Upper lobe of right lung (tissue), 1 donor: ENCODE measurements around the gene CAMTA1. TPM values are rescaled to one million over a fixed set of nuclear protein-coding genes. Genes with fewer than 3 reads are reported as not detected.

Experiments
- ATAC-seq: fragments of 200-7000 bp; cut with Tn5 transposase; one replicate; pipeline ENCODE4 v1.9.1; 2020; ENCODE audit warnings: mild to moderate bottlenecking, moderate library complexity
- DNase-seq: peaks from one replicate; pipeline ENCODE4 v3.0.0-alpha.2; 2020
- H3K27ac ChIP-seq: fragments of 200-600 bp; one replicate; pipeline ENCODE4 v1.8.0; 2022
- H3K27me3 ChIP-seq: fragments of 200-600 bp; one replicate; pipeline ENCODE4 v1.8.0; 2022; ENCODE audit warnings: mild to moderate bottlenecking
- H3K36me3 ChIP-seq: fragments of 200-600 bp; one replicate; pipeline ENCODE4 v1.8.0; 2022
- H3K4me1 ChIP-seq: fragments of 200-600 bp; one replicate; pipeline ENCODE4 v1.8.0; 2022
- H3K4me3 ChIP-seq: fragments of 200-600 bp; one replicate; pipeline ENCODE4 v1.8.0; 2022; ENCODE audit warnings: mild to moderate bottlenecking
- H3K9me3 ChIP-seq: fragments of 200-600 bp; one replicate; pipeline ENCODE4 v1.8.0; 2022
- intact Hi-C: fragments of 100-400 bp; cut with DNase I; formaldehyde crosslinking; loops from one replicate; pipeline ENCODE4 v1.11.0; 2022
- total RNA-seq: library from RNA; stranded (reverse); fragmentation: NEBNext Ultra II Directional; extraction: Animal tissue kit (Norgen Biotek cat#: 25700); gene quantifications from one replicate; pipeline ENCODE4 v1.2.1, GENCODE V29; 2021
- TF ChIP-seq, protein P1 (sequence below): fragments of 200-600 bp; IDR thresholded peaks from one replicate; pipeline ENCODE4 v1.8.0; 2022; ENCODE audit warnings: antibody characterized with exemption
- donor health status: DM: no; HTN: yes; CAD: no; lungs with severe emphysema.

CAMTA1 gene
- total RNA-seq, 1 donor from 2014 or later, result 63.4 TPM

- no peaks in the 10 kb centered on the region for H3K4me1 ChIP-seq
- TF ChIP-seq, protein P1, sequence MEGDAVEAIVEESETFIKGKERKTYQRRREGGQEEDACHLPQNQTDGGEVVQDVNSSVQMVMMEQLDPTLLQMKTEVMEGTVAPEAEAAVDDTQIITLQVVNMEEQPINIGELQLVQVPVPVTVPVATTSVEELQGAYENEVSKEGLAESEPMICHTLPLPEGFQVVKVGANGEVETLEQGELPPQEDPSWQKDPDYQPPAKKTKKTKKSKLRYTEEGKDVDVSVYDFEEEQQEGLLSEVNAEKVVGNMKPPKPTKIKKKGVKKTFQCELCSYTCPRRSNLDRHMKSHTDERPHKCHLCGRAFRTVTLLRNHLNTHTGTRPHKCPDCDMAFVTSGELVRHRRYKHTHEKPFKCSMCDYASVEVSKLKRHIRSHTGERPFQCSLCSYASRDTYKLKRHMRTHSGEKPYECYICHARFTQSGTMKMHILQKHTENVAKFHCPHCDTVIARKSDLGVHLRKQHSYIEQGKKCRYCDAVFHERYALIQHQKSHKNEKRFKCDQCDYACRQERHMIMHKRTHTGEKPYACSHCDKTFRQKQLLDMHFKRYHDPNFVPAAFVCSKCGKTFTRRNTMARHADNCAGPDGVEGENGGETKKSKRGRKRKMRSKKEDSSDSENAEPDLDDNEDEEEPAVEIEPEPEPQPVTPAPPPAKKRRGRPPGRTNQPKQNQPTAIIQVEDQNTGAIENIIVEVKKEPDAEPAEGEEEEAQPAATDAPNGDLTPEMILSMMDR, result no peak
- no peak overlapping the region for H3K27ac ChIP-seq
- DNase-seq (no peak), ATAC-seq (no peak)
- no peaks in the 10 kb centered on the region for H3K36me3 ChIP-seq
- intact Hi-C loops, result no loop called here
- H3K4me3 ChIP-seq, result no peak overlapping the region
- peaks cover 4% of the 10 kb centered on the region for H3K27me3 ChIP-seq
- no peaks in the 10 kb centered on the region for H3K9me3 ChIP-seq
These were observed 215.5 kb downstream of the CAMTA1 start for GRCh38 chr1:7000720-7001119.

DNA sequence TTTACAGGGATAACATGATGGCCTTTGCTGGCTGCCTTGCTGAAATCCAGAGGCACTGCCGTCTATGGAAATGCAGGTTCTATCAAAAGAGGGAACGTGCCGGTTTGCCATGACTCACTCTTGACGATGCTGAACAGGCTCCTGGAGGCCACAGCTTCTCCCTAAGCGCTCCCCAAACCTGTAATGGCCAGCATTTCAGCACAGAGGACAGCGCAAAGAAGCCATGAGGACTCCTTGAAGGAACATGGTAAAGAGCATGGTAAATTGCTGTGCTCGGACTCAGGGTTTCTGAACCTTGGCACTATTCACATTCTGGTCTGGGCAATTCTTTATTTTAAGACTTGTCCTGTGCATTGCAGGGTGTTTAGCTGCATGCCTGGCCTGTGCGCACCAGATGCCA lies 217.5 kb downstream of the CAMTA1 start:
- DNase-seq (no peak), ATAC-seq (no peak)
- Histone ChIP-seq H3K4me1 (no peaks in the 10 kb centered on the region), H3K4me3 (no peak overlapping the region), H3K9me3 (no peaks in the 10 kb centered on the region), H3K27ac (no peak overlapping the region), H3K36me3 (no peaks in the 10 kb centered on the region), H3K27me3 (peaks cover 4% of the 10 kb centered on the region)
- intact Hi-C loops, result no loop called here
- TF ChIP-seq, protein P1, result no peak

- no peaks in the 10 kb centered on the region for H3K36me3 ChIP-seq
- H3K4me1 ChIP-seq, result no peaks in the 10 kb centered on the region
- no peak for ATAC-seq
- peaks cover 4% of the 10 kb centered on the region for H3K27me3 ChIP-seq
- H3K9me3 ChIP-seq, result no peaks in the 10 kb centered on the region
- H3K27ac ChIP-seq, result no peak overlapping the region
- TF ChIP-seq, protein P1, result no peak
- intact Hi-C loops, result no loop called here
- no peak overlapping the region for H3K4me3 ChIP-seq
- no peak for DNase-seq
These were observed 218.4 kb downstream of the CAMTA1 start for GRCh38 chr1:7003676-7004075.

- TF ChIP-seq, protein P1, result no peak
- no peak overlapping the region for H3K27ac ChIP-seq
- no peaks in the 10 kb centered on the region for H3K9me3 ChIP-seq
- no peaks in the 10 kb centered on the region for H3K4me1 ChIP-seq
- no peak overlapping the region for H3K4me3 ChIP-seq
- no peak for DNase-seq
- H3K36me3 ChIP-seq, result no peaks in the 10 kb centered on the region
- no peak for ATAC-seq
- intact Hi-C loops, result no loop called here
- H3K27me3 ChIP-seq, result peaks cover 4% of the 10 kb centered on the region
These were observed 218.9 kb downstream of the CAMTA1 start for GRCh38 chr1:7004181-7004580.

- TF ChIP-seq, protein P1, result no peak
- H3K9me3 ChIP-seq, result no peaks in the 10 kb centered on the region
- DNase-seq (no peak), ATAC-seq (no peak)
- intact Hi-C loops, result no loop called here
- peaks cover 4% of the 10 kb centered on the region for H3K27me3 ChIP-seq
- H3K4me3 ChIP-seq, result no peak overlapping the region
- H3K4me1 ChIP-seq, result no peaks in the 10 kb centered on the region
- H3K36me3 ChIP-seq, result no peaks in the 10 kb centered on the region
- no peak overlapping the region for H3K27ac ChIP-seq
These were observed 220.5 kb downstream of the CAMTA1 start for GRCh38 chr1:7005762-7006161.
